NCI-H748 (cell line): ENCODE results near the gene SLC35B2.

Experiments
- DNase-seq: peaks from one replicate; lab custom pipeline; 2025; ENCODE audit not compliant: unreplicated experiment; lab: John Stamatoyannopoulos, UW

Gene SLC35B2, protein sequence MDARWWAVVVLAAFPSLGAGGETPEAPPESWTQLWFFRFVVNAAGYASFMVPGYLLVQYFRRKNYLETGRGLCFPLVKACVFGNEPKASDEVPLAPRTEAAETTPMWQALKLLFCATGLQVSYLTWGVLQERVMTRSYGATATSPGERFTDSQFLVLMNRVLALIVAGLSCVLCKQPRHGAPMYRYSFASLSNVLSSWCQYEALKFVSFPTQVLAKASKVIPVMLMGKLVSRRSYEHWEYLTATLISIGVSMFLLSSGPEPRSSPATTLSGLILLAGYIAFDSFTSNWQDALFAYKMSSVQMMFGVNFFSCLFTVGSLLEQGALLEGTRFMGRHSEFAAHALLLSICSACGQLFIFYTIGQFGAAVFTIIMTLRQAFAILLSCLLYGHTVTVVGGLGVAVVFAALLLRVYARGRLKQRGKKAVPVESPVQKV

DNA sequence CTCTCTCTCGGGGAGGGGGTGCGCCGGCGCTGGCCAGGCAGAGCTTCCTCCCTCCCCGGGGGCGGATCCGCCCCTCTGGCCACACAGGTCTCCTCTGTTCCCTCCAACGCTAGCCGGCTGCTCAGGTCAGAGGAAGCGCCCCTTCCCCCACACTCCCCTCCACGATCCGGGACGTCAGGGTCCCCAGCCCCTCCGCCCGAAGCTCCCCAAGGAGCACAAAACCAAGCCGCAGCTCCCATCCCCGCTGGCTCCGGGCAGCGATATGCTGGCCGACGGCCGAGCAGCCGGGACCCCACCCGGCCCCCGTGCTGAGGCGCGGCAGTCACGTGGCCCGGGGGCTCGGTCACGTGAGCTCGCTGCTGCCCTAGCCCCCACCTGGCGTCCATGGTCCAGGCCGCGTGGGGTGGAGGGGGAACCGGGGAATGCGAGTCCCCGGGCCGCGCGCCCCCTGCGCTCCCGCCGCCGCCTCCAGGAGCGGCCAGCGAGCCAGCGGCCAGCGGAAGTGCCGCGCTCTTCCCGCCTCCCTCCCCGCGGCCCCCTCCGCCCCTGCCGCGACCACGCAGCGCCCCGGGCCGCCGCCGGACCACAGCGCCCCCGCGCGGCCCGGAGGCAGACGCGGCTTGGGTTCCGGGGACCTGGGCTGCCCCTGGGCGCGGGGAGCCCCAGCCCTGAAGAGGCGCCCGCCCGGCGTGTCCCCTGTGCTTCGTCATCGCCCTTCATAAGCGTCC is at the start of gene SLC35B2:
Gene SLC35B2 (minus strand): TSS at position 504 of the 728 bp plus-strand sequence. CDS start 118 bp downstream, at position 386.
- DNase-seq, result peak; percentile 88

DNA sequence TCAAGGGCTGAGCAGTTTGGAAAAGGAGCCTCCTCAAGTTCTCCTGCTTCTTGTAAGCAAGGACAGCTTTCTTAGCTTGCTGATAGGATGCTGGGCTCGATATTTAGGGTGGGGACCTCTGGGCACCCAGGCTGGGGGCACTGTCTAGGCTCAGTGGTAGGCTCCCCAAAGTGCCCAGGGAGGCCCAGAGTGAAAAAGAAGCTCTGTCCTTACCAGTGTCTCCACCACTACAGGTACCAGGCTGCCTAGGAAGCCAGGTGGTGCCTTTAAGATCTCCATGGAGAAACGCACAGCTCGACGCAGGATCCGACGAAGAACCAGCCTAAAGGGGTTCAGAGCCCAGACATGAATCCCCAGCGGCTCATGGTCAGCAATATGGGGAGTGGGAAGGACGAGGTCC is 49.4 kb upstream of the SLC35B2 start:
- DNase-seq, result no peak

DNA sequence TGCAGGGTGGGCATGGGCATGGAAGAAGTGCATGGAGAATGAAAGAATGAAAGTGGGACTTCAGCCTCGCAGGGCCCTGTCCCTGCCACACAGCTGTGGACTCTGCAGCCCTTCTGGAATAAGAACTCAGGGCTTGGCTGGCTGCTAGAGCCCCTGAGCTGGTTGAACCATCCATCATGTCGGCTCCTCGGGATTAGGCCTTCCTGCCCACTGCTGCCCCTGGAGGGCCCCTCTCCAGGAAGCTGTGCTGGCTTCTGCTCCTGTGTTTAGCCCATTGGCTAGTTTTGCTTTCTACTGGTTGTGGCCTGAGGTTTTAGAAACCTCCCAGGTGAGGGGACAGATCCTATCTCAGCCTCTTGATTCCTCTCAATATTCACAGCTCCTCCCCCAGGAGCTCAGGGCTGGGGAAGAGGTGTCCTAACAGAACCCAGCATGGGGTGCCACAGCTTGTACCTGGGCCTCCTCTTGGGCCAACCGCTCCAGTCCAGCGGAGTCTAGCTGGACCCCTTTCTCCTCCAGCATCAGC is 47.9 kb upstream of the SLC35B2 start:
- no peak for DNase-seq

DNA sequence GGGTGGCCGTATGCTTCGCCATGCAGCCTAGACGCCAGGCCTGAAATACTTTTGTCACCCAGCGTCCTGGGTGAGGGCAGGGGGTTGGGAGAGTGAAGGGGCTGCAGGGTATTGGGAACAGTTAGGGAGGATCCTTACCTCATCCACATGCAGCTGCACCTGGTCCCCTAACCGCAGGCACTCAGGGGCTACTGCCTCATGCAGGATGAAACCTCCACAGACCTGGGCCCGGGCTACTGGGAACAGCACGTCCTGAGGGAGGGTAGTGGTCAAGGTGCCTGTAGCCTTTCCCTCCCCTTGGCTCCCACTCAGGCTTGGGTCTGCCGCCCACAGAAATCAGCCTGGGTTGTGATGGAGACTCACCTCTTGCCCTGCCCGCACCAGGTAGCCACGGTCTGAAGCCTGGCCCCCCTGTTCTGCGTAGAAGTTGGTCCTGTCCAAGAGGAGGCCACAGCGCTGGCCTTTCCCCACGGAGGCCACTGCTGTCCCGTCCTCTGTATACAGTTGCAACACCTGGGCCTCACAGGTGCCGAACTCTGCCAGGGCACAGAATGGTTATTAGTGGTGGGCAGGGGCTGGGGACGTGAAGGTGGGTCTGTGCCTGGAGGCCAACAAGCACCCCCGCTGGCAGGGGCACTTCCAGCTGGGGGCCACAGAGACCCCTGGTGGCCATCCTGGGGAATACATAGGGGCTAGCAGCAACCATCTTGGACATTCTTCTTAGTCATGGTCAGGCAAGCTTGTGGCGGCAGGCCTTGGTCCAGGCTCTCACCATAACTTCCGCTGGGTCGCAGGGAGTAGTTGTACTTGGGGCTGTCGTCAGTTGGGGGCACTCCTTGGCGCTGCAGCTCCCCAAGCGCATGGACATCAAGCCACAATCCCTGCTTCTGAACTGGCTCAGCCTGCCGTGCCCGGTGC is 47.2 kb upstream of the SLC35B2 start:
- DNase-seq, result peak; percentile 44

DNA sequence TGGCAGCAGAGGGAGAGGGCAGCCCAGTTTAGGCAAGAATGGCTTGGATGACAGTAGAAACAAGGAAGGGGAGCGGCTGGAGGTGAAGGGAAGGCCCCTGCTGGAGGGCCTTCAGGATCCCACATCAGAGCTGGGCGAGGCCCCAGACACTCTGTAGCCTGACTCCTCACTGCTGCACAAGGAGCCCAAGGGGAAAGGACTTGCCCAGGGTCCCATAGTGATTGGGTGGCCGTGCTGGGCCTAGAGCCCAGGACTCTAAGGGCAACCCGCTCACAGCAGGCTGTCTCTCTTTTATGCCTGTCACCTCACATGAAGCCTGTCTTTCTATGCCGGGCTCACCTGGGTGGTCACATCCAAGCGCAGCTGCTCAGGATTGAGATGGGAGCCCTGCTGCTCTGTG is 46.5 kb upstream of the SLC35B2 start:
- DNase-seq, result no peak

DNA sequence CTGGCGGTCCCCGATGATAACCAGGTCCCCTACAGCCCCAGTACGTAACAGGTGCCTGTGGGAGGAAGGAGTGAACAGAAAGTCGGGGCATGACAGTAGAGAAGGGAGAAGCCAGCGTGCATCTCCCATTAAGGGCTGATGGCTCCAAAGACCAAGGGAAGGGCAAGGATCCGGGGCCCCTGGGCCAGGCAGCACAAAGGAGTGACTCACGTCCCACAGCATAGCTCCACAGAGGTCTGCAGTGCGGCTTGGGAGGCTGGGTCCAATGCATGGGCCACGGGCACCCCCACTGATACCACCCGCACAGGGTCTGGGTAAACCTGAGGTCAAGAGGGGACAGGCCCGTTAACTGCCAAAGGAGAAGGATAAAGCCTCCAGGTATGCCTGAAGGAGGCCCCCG is 45.5 kb upstream of the SLC35B2 start:
- no peak for DNase-seq

DNA sequence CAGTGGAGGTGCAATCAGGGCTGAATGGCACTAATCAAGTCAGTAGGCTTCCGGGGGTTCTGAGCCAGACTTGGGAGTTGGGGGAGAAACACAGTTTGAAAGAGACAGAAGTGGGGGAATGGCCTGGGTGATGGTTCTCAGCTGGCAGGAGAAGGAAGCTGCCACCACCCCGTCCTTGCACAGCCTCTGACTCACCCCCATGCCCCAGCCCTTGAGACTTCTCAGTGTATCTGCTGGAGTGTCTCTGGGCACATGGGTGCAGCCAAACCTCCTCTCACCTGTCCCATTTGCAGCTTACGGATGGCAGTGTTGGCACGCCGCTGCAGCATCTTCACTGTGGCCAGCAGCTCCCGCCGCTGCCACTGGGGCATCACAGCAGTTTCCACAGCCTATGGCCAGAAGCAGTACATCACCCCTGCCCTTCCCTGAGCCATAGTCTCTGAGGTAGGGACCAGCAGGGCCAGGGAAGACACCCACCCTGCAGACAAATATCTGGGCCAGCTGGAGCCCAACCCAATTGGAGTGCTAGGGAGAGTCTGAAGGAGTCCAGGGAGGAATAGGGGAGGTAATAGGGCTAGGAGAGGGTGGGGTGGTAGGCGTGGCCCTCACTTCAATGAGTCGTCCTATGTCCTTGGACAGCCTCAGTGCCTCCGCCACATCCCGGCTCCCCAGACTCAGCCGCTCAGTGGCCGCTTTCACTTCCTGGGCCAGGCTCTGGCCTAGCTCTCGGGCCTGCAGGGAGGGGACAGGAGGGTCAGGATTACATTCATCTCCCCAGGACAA is 44.6 kb upstream of the SLC35B2 start:
- no peak for DNase-seq

DNA sequence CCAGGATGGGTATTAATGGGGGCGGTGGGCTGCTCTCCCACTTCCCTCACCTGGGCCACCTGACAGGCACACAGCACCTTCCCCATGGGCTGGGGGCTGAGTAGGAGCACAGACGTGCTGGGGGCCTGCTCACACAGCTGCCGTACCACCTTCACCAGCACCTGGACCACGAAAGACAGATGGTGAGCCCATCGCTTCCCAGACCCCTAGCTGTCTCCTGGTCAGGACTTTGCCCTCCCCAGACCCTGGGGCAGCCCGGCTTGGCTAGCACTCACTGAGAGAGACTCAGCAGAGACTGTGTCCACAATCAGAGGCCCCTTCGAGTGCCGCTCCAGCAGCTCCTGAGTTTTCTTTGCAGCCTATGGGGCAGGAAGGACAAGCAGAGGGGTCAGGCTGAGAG is 43.8 kb upstream of the SLC35B2 start:
- DNase-seq, result no peak

DNA sequence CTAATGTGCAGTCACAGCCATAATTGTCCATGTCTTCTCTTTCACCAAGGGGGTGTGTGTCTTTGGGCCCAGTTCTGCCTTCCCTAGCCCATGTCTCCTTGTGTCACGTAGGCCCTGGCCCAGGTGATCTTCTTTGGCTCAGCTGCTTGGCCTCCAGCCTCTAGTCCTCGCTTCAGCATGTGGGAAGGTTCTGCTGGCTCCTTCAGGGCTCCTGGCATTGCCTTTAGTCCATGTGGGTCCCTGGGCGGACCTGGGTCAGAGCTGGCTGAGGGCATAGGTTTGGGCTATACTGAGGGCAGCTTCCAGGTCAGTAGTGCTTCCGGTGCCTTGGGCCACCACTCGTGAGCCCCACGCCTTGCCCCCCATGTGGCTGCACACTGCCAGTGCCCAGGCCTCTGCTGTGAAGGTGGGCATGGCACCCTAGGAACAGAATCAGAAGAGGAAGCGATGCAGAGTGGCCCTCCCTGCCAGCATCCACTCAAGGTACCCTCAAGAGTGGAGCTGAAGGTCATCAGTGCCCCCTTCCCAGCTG is 43.0 kb upstream of the SLC35B2 start:
- no peak for DNase-seq

DNA sequence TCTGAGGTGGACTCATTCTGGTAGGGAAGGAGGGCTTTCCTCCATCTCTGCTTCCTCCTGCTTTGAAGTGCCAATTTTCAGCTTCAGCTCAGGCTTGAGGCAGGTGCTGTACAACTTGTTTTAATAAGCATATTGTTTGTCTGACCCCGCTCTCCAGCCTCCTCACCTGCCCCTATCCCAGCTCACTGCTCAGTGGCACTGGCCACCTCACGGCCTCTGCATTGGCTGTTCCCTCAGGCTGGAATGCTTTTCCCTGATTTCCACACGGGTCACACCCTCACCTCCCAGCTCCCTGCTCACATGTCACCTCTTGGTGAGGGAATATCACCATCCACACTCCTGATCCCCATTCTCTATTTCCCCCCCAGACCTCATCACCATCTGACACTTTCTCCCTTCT is 41.5 kb upstream of the SLC35B2 start:
- no peak for DNase-seq

DNA sequence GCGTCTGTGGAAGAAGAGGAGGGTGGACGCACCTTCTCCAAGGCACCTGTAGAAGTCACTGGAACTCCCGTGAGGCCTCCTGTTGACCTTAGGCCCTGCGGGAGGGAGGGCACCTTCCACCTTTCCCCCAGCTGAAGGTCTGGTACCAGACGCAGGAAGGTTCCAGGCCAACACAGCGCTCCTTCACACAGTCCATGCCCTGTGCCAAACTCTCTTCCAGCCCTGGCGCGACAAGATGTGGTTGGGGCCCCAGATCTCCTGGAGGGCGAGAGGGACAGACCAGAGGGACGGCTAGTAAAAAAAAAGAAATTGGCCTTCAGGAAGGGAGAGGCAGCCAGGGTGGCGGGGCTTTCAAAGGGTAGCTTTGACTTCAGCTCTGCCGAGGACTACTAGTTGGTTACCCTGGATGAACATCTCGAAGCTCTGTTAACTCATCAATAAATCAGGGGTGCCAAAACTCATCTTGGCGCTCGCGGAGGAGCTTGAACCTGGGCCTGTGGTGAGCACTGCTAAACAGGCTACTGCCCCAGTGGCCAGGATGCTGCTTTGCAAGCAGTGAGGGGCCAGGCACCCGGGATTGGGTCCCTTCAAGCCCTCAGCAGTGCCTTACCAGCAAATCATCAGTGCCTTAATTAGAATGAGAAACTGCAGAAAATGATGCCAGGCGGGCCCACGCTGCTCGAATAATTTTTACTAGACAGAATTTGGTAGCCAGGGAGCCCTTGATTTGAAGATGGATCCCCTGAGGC is 40.9 kb upstream of the SLC35B2 start:
- peak; percentile 29 for DNase-seq

DNA sequence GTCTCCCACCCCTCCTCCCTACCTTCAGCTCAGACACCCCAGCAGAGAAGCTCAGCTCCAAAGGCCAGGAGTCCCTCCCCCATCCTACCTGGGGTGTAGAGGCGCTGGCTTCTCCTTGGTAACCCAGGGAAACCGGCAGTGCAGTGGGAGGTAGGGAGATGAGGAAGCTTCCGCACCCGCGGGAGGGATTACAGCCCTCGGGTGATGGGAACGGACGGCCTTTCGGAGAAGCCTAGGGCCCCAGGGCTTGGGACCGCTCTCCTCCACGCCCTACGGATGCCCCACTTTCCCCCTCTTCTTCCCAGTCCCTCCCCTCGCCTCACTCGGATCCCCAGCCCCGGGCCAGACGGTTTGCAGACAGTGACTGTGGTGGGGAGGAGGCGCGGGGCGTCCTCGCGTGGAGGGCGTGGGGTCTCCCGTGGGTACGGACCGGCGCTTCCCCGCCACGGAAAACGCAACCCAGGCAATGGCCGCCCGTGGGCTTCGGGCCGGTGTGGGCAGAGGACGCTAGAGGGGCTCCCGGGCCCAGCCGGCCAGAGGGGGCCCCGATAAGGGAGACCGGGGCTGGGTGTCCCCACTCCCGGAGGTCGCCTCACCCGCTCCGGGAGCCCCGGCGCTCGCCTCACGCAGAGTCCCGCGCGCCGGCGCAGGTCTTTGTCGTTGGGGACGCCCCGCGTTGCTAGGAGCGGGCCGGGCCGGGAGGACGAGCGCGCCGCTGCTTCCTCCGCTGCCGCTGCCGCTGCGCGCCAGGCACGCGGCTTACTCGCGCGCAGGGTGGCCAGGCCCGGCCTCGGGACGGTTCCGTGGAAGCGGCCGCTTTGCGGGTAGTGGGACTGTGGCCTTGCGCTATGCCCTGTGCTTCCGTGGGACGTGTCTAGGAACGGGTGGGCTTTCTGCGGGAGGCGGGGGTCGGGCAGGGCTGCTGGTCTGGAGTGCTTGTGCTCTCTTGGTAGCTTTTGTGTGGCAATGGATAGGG is 40.0 kb upstream of the SLC35B2 start:
- peak; percentile 80 for DNase-seq

DNA sequence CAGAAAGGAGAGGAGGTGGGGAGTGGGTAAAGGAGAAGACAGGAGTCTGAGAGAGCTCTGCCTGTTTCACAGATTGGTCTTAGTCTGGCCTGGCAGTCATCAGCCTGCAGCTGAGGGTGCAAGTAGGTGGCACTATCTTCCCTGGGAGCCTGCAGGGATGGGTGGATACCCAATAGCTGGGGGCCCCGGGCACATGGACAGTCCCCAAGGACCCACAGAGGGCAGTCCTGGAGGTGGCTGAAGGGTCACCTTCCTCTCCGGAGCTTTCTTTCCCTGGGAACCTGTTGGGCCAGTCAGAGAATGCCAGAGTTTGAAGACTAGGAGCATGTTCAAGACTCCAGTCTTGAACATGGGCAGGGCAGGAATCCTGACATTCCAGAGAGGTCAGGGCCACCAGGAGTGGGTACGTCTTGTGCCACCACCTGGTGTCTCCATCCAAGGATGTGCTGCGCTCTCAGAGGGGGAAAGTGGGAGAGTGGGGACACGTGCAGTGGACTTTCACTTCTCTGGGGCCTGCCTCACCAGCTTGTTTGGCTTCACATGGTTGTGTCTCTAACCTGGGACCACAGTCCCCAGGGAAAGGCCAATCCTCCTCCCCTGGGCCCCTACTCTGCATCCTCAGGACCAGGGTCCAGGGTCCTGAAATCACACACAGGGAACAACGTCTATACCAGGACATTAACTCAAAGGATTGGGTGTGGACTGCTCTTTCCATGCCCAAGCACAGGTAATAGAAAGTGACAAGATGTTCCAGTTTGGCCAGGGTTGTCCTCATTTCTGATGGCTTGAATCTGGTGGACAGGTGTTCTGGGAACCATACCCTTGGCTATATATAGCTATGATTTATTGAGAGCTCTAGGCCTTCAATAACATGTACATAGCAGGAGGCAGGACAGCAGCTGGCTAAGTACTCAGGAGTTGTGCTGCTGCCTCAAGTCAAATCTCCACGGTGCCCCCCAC is 37.8 kb upstream of the SLC35B2 start:
- DNase-seq, result no peak

DNA sequence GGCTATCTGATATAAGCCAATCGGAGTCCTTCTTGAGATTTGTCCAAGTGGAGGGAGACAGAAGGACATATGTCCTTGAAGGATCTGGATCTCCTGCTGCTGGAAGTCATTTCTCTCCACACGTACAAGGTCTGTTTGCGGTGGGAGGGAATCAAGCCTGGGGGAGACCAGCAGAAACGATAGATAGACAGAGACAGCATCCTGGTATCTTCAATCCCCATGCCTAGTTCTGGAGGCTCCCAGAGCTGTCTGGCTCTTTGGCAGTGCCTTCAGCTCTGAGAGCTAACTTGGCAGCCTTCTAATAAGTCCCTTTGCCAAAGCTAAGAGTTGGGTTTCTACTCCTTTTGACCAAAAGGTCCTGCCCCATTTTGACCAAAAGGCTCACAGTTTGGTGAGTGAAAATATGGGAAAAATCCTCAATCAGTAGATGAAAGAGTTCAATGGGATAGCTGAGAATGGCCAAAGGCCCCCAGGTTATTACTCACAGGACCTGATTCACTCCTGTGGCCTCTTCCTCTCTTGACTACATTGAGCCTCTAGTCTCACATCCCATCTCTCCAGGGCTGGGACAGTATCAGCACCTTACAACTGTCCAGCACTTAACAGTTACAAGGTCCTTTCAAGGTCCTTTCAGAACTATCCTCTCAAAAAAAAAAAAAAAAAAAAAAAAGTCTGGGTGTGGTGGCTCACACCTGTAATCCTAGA is 35.5 kb upstream of the SLC35B2 start:
- no peak for DNase-seq

DNA sequence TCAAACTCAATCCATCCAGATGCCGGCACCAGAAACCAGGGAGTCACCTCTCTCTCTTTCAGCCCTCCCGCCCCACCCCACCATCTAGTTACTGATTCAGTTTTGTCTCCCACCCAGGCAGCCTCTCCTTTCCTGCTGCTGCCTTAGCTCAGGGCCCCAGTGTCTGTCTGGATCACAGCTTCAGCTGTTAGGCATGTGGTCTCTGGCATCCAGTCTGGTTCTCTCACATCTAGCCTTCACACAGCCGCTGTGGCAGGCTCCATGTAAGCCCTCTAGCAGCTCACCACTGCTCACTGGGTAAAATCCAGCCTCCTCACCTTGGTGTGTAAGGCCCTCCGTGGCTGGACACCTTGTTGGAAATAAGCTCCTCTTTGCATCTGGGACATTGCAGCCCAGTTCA is 34.5 kb upstream of the SLC35B2 start:
- no peak for DNase-seq

DNA sequence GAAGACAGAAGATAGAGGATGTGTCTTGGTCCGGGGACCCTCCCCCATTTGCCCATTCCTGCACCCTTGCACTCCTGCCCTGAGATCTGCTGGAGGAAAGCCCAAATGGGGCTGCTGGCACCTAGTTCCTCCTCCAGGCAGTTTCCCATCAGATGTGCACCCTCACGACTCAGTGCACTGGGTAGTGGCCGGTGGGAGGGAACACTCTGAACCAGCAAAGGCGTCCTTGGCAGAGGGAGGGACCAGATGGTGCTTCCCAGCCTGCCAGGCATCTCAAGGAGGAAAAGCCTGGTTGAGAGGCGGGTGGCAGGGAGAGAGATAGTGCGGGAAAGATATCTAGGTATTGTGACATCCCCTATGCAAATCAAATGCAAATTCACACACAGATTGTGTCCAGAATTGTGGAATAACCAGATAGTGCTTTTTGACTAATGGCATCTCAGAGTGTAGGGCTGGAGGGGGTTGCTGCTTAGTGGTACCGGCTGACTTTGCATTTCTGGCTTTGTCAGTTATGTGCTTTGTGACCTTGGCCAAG is 32.5 kb upstream of the SLC35B2 start:
- DNase-seq, result no peak
